HFFc6 (cell line): ENCODE data around the gene CCDC60. TPM values are rescaled to one million over a fixed set of nuclear protein-coding genes. Genes with fewer than 3 reads are reported as not detected.

Experiments used
- DNase-seq: peaks from one replicate; pipeline ENCODE4 v3.0.0-alpha.2; 2018
- H3K27ac Mint-ChIP-seq: 2 replicates; pipeline ENCODE4 v1.8.0; 2020; ENCODE audit warnings: mild to moderate bottlenecking, mixed read lengths
- H3K27me3 Mint-ChIP-seq: 2 replicates; pipeline ENCODE4 v1.8.0; 2021; ENCODE audit warnings: mild to moderate bottlenecking, moderate library complexity, mixed read lengths; ENCODE audit not compliant: insufficient read depth
- H3K36me3 Mint-ChIP-seq: 2 replicates; pipeline ENCODE4 v1.8.0; 2021; ENCODE audit warnings: low read depth, mixed read lengths
- H3K4me1 Mint-ChIP-seq: 2 replicates; pipeline ENCODE4 v1.8.0; 2020; ENCODE audit warnings: low read depth, mixed read lengths
- H3K4me3 Mint-ChIP-seq: 2 replicates; pipeline ENCODE4 v1.8.0; 2020; ENCODE audit warnings: mild to moderate bottlenecking, moderate library complexity, mixed read lengths
- H3K9me3 Mint-ChIP-seq: 2 replicates; pipeline ENCODE4 v1.8.0; 2020; ENCODE audit warnings: mild to moderate bottlenecking, mixed read lengths
- CTCF ChIP-seq: fragments of 200-600 bp; sonication (generic); IDR thresholded peaks from 2 replicates; pipeline ENCODE4 v1.5.0; 2021; ENCODE audit warnings: antibody characterized with exemption, mild to moderate bottlenecking
- total RNA-seq, 6 experiments: library from RNA; stranded (reverse); fragmentation: NEBNext Ultra II Directional; extraction: Animal tissue kit (Norgen Biotek cat#: 25700); gene quantifications; 2 replicates in 1 of 6; 3 replicates in 5 of 6; pipeline ENCODE4 v1.2.3, GENCODE V29; 2021

Gene CCDC60
- total RNA-seq, 6 experiments from 2014 or later, result not detected

GRCh38 chr12:119500209-119500608 lies 165.7 kb downstream of the CCDC60 start:
- Mint-ChIP-seq H3K4me1 (no peaks in the 10 kb centered on the region), H3K4me3 (no peak overlapping the region), H3K27me3 (no peaks in the 10 kb centered on the region), H3K9me3 (peaks cover 62% of the 10 kb centered on the region), H3K36me3 (peaks cover 4% of the 10 kb centered on the region; the same call in 1 of the 2 replicates), H3K27ac (no peak overlapping the region)
- no peak for DNase-seq
- TF ChIP-seq CTCF, result no peak

GRCh38 chr12:119501052-119501451 lies 166.5 kb downstream of the CCDC60 start:
- peaks cover 5% of the 10 kb centered on the region; the same call in 1 of the 2 replicates for H3K36me3 Mint-ChIP-seq
- DNase-seq, result no peak

GRCh38 chr12:119505001-119505400 lies 170.5 kb downstream of the CCDC60 start:
- H3K9me3 Mint-ChIP-seq, result peaks cover 57% of the 10 kb centered on the region

More at GRCh38 chr12:119501052-119501451, 166.5 kb downstream of the CCDC60 start:
- no peak for TF ChIP-seq CTCF
- Mint-ChIP-seq H3K27me3 (no peaks in the 10 kb centered on the region), H3K4me1 (no peaks in the 10 kb centered on the region), H3K9me3 (peaks cover 67% of the 10 kb centered on the region), H3K27ac (no peak overlapping the region), H3K4me3 (no peak overlapping the region)

GRCh38 chr12:119512772-119513497 lies 178.4 kb downstream of the CCDC60 start:
- Mint-ChIP-seq H3K27me3 (peaks cover 3% of the 10 kb centered on the region), H3K9me3 (peaks cover 45% of the 10 kb centered on the region), H3K4me1 (no peaks in the 10 kb centered on the region), H3K36me3 (no peaks in the 10 kb centered on the region), H3K4me3 (no peak overlapping the region), H3K27ac (no peak overlapping the region)
- no peak for DNase-seq
- no peak for TF ChIP-seq CTCF

More at GRCh38 chr12:119505001-119505400, 170.5 kb downstream of the CCDC60 start:
- Mint-ChIP-seq H3K36me3 (peaks cover 5% of the 10 kb centered on the region; the same call in 1 of the 2 replicates), H3K27ac (no peak overlapping the region), H3K4me3 (no peak overlapping the region), H3K27me3 (no peaks in the 10 kb centered on the region; the same call in 1 of the 2 replicates), H3K4me1 (no peaks in the 10 kb centered on the region)
- DNase-seq, result no peak
- TF ChIP-seq CTCF, result no peak

- TF ChIP-seq CTCF, result no peak
- DNase-seq, result no peak
- no peaks in the 10 kb centered on the region for H3K36me3 Mint-ChIP-seq
- peaks cover 37% of the 10 kb centered on the region for H3K9me3 Mint-ChIP-seq
- no peak overlapping the region for H3K27ac Mint-ChIP-seq
- H3K4me1 Mint-ChIP-seq, result no peaks in the 10 kb centered on the region
- no peak overlapping the region for H3K4me3 Mint-ChIP-seq
- H3K27me3 Mint-ChIP-seq, result no peaks in the 10 kb centered on the region
Observed at GRCh38 chr12:119528241-119528640, 193.7 kb downstream of the CCDC60 start.
